Measurements from ENCODE around the gene VSX2. TPM values are rescaled to one million over a fixed set of nuclear protein-coding genes. Genes with fewer than 3 reads are reported as not detected.

VSX2 gene
- not detected in 2 replicates for total RNA-seq

- DNase-seq (ENCODE audit: extremely low read depth, low read depth, low spot score), result no peak
These were observed at the start of gene VSX2 for GRCh38 chr14:74238974-74239847. VSX2 (plus strand) TSS chr14:74239449; CDS start chr14:74239562, 113 bp downstream.

GRCh38 chr14:74190927-74191575 lies 48.2 kb upstream of the VSX2 start:
- DNase-seq (ENCODE audit: extremely low read depth, low read depth, low spot score), result no peak

GRCh38 chr14:74194506-74195274 lies 44.6 kb upstream of the VSX2 start:
- DNase-seq (ENCODE audit: extremely low read depth, low read depth, low spot score), result no peak

GRCh38 chr14:74195623-74196022 lies 43.6 kb upstream of the VSX2 start:
- DNase-seq (ENCODE audit: extremely low read depth, low read depth, low spot score), result no peak

- DNase-seq (ENCODE audit: extremely low read depth, low read depth, low spot score), result no peak
These were observed 40.6 kb upstream of the VSX2 start for GRCh38 chr14:74198441-74199234.

- no peak for DNase-seq (ENCODE audit: extremely low read depth, low read depth, low spot score)
These were observed 37.1 kb upstream of the VSX2 start for GRCh38 chr14:74202113-74202512.

GRCh38 chr14:74203639-74204038 lies 35.6 kb upstream of the VSX2 start:
- no peak for DNase-seq (ENCODE audit: extremely low read depth, low read depth, low spot score)

- no peak for DNase-seq (ENCODE audit: extremely low read depth, low read depth, low spot score)
These were observed 34.8 kb upstream of the VSX2 start for GRCh38 chr14:74204491-74204890.

- no peak for DNase-seq (ENCODE audit: extremely low read depth, low read depth, low spot score)
These were observed 33.4 kb upstream of the VSX2 start for GRCh38 chr14:74205882-74206281.

GRCh38 chr14:74207943-74208342 lies 31.3 kb upstream of the VSX2 start:
- no peak for DNase-seq (ENCODE audit: extremely low read depth, low read depth, low spot score)

GRCh38 chr14:74208642-74209041 lies 30.6 kb upstream of the VSX2 start:
- no peak for DNase-seq (ENCODE audit: extremely low read depth, low read depth, low spot score)

- DNase-seq (ENCODE audit: extremely low read depth, low read depth, low spot score), result no peak
These were observed 27.2 kb upstream of the VSX2 start for GRCh38 chr14:74211945-74212580.

GRCh38 chr14:74213907-74214803 lies 25.1 kb upstream of the VSX2 start:
- DNase-seq (ENCODE audit: extremely low read depth, low read depth, low spot score), result no peak

- DNase-seq (ENCODE audit: extremely low read depth, low read depth, low spot score), result no peak
These were observed 22.6 kb upstream of the VSX2 start for GRCh38 chr14:74216671-74217070.

GRCh38 chr14:74217672-74218448 lies 21.4 kb upstream of the VSX2 start:
- no peak for DNase-seq (ENCODE audit: extremely low read depth, low read depth, low spot score)

- no peak for DNase-seq (ENCODE audit: extremely low read depth, low read depth, low spot score)
These were observed 20.8 kb upstream of the VSX2 start for GRCh38 chr14:74218462-74218861.

- no peak for DNase-seq (ENCODE audit: extremely low read depth, low read depth, low spot score)
These were observed 19.7 kb upstream of the VSX2 start for GRCh38 chr14:74219277-74220205.
